ENCODE data around the gene SPX. TPM values are rescaled to one million over a fixed set of nuclear protein-coding genes. Genes with fewer than 3 reads are reported as not detected.

Gene SPX
- total and polyA plus RNA-seq, 2 of the 8 experiments (the other 6 are each of a cell fraction or from before 2014, with no cell fraction given): 1.2 to 1.3 TPM

GRCh38 chr12:21529456-21529855 lies 3.4 kb downstream of the SPX start (continued):
- no peak for TF ChIP-seq KDM4A (IDR thresholded peaks at IDR 0.05; ENCODE audit: low read depth, low read length, severe bottlenecking)

All from H1 (cell line).